ENCODE results near the gene SFR1.

SFR1 gene

GRCh38 chr10:104096692-104097091 lies 25.3 kb upstream of the SFR1 start:
- H3K27ac Mint-ChIP-seq: no peak overlapping the region
- ATAC-seq (replicated peaks): no peak
- no peak overlapping the region for H3K4me3 Mint-ChIP-seq
- no peak for DNase-seq
- H3K9me3 Mint-ChIP-seq: peaks cover 3 to 4% of the 10 kb centered on the region in 2 donors
- no peaks in the 10 kb centered on the region for H3K4me1 Mint-ChIP-seq
- H3K36me3 Mint-ChIP-seq: peaks cover 0 to 3% of the 10 kb centered on the region in 2 donors
- peaks cover 6% of the 10 kb centered on the region in 2 donors for H3K27me3 Mint-ChIP-seq

GRCh38 chr10:104098358-104098925 lies 23.5 kb upstream of the SFR1 start:
- DNase-seq: no peak
- no peak for ATAC-seq (replicated peaks)
- peaks cover 0 to 3% of the 10 kb centered on the region in 2 donors for H3K36me3 Mint-ChIP-seq
- H3K4me1 Mint-ChIP-seq: no peaks in the 10 kb centered on the region
- peaks cover 3 to 4% of the 10 kb centered on the region in 2 donors for H3K9me3 Mint-ChIP-seq
- H3K27me3 Mint-ChIP-seq: peaks cover 6% of the 10 kb centered on the region in 2 donors
- no peak overlapping the region for H3K27ac Mint-ChIP-seq
- no peak overlapping the region for H3K4me3 Mint-ChIP-seq

- DNase-seq (no peak), ATAC-seq (replicated peaks) (no peak)
- H3K4me1 Mint-ChIP-seq: no peaks in the 10 kb centered on the region
- no peak overlapping the region for H3K4me3 Mint-ChIP-seq
- no peak overlapping the region for H3K27ac Mint-ChIP-seq
- peaks cover 6% of the 10 kb centered on the region in 2 donors for H3K27me3 Mint-ChIP-seq
- peaks cover 0 to 3% of the 10 kb centered on the region in 2 donors for H3K36me3 Mint-ChIP-seq
- H3K9me3 Mint-ChIP-seq: peaks cover 3 to 4% of the 10 kb centered on the region in 2 donors
Observed at GRCh38 chr10:104099269-104099668, 22.7 kb upstream of the SFR1 start.

GRCh38 chr10:104099941-104100340 lies 22.0 kb upstream of the SFR1 start:
- Mint-ChIP-seq H3K9me3 (peaks cover 3 to 4% of the 10 kb centered on the region in 2 donors), H3K27ac (no peak overlapping the region), H3K27me3 (peaks cover 6% of the 10 kb centered on the region in 2 donors), H3K36me3 (peaks cover 0 to 3% of the 10 kb centered on the region in 2 donors), H3K4me3 (no peak overlapping the region), H3K4me1 (no peaks in the 10 kb centered on the region)
- no peak for DNase-seq
- ATAC-seq (replicated peaks): no peak

GRCh38 chr10:104100795-104101194 lies 21.2 kb upstream of the SFR1 start:
- no peaks in the 10 kb centered on the region for H3K4me1 Mint-ChIP-seq
- no peak overlapping the region for H3K27ac Mint-ChIP-seq
- peaks cover 6% of the 10 kb centered on the region in 2 donors for H3K27me3 Mint-ChIP-seq
- ATAC-seq (replicated peaks) (no peak), DNase-seq (no peak)
- peaks cover 0 to 3% of the 10 kb centered on the region in 2 donors for H3K36me3 Mint-ChIP-seq
- no peak overlapping the region for H3K4me3 Mint-ChIP-seq
- peaks cover 3 to 4% of the 10 kb centered on the region in 2 donors for H3K9me3 Mint-ChIP-seq

- DNase-seq (no peak), ATAC-seq (replicated peaks) (no peak)
- no peak overlapping the region for H3K27ac Mint-ChIP-seq
- H3K4me3 Mint-ChIP-seq: no peak overlapping the region
- H3K27me3 Mint-ChIP-seq: no peaks in the 10 kb centered on the region
- H3K9me3 Mint-ChIP-seq: no peaks in the 10 kb centered on the region
- no peaks in the 10 kb centered on the region for H3K36me3 Mint-ChIP-seq
- H3K4me1 Mint-ChIP-seq: no peaks in the 10 kb centered on the region
Observed at GRCh38 chr10:104101902-104102301, 20.1 kb upstream of the SFR1 start.

- no peak overlapping the region for H3K4me3 Mint-ChIP-seq
- H3K27ac Mint-ChIP-seq: no peak overlapping the region
- H3K4me1 Mint-ChIP-seq: no peaks in the 10 kb centered on the region
- H3K9me3 Mint-ChIP-seq: no peaks in the 10 kb centered on the region
- no peaks in the 10 kb centered on the region for H3K27me3 Mint-ChIP-seq
- DNase-seq (no peak), ATAC-seq (replicated peaks) (no peak)
- no peaks in the 10 kb centered on the region for H3K36me3 Mint-ChIP-seq
Observed at GRCh38 chr10:104103956-104104355, 18.0 kb upstream of the SFR1 start.

GRCh38 chr10:104104418-104104817 lies 17.6 kb upstream of the SFR1 start:
- no peaks in the 10 kb centered on the region for H3K27me3 Mint-ChIP-seq
- H3K36me3 Mint-ChIP-seq: no peaks in the 10 kb centered on the region
- DNase-seq: no peak
- H3K27ac Mint-ChIP-seq: no peak overlapping the region
- H3K4me3 Mint-ChIP-seq: no peak overlapping the region
- no peak for ATAC-seq (replicated peaks)
- no peaks in the 10 kb centered on the region for H3K4me1 Mint-ChIP-seq
- no peaks in the 10 kb centered on the region for H3K9me3 Mint-ChIP-seq

- Mint-ChIP-seq H3K9me3 (no peaks in the 10 kb centered on the region), H3K27me3 (no peaks in the 10 kb centered on the region), H3K27ac (no peak overlapping the region), H3K36me3 (no peaks in the 10 kb centered on the region), H3K4me3 (no peak overlapping the region), H3K4me1 (peaks cover 4% of the 10 kb centered on the region in 2 donors)
- DNase-seq (no peak), ATAC-seq (replicated peaks) (no peak)
Observed at GRCh38 chr10:104104926-104105325, 17.0 kb upstream of the SFR1 start.

GRCh38 chr10:104109908-104110662 lies 11.9 kb upstream of the SFR1 start:
- H3K27me3 Mint-ChIP-seq: peaks cover 6 to 11% of the 10 kb centered on the region in 2 donors
- H3K9me3 Mint-ChIP-seq: no peaks in the 10 kb centered on the region
- no peaks in the 10 kb centered on the region for H3K36me3 Mint-ChIP-seq
- ATAC-seq (replicated peaks) (peak; percentile 59 to 77), DNase-seq (no peak)
- no peak overlapping the region for H3K4me3 Mint-ChIP-seq
- H3K27ac Mint-ChIP-seq: no peak overlapping the region
- peaks cover 16 to 27% of the 10 kb centered on the region in 2 donors for H3K4me1 Mint-ChIP-seq

GRCh38 chr10:104113376-104113956 lies 8.5 kb upstream of the SFR1 start:
- no peak overlapping the region for H3K27ac Mint-ChIP-seq
- peaks cover 16 to 27% of the 10 kb centered on the region in 2 donors for H3K4me1 Mint-ChIP-seq
- H3K4me3 Mint-ChIP-seq: no peak overlapping the region
- ATAC-seq (replicated peaks) (peak; percentile 42 to 68), DNase-seq (no peak)
- peaks cover 6 to 11% of the 10 kb centered on the region in 2 donors for H3K27me3 Mint-ChIP-seq
- H3K36me3 Mint-ChIP-seq: no peaks in the 10 kb centered on the region
- H3K9me3 Mint-ChIP-seq: no peaks in the 10 kb centered on the region

GRCh38 chr10:104117839-104118323 lies 4.1 kb upstream of the SFR1 start:
- no peak for ATAC-seq (replicated peaks)
- no peak for DNase-seq
- no peak overlapping the region for H3K27ac Mint-ChIP-seq

GRCh38 chr10:104119996-104120395 lies 2.0 kb upstream of the SFR1 start:
- Mint-ChIP-seq H3K4me3 (no peak overlapping the region), H3K27ac (no peak overlapping the region), H3K9me3 (no peaks in the 10 kb centered on the region), H3K4me1 (peaks cover 8 to 13% of the 10 kb centered on the region in 2 donors), H3K36me3 (peaks cover 0 to 2% of the 10 kb centered on the region in 2 donors), H3K27me3 (no peaks in the 10 kb centered on the region)
- DNase-seq (no peak), ATAC-seq (replicated peaks) (no peak)

More at GRCh38 chr10:104117839-104118323, 4.1 kb upstream of the SFR1 start:
- Mint-ChIP-seq H3K4me3 (no peak overlapping the region), H3K36me3 (no peaks in the 10 kb centered on the region), H3K27me3 (no peaks in the 10 kb centered on the region), H3K9me3 (no peaks in the 10 kb centered on the region), H3K4me1 (peaks cover 13 to 24% of the 10 kb centered on the region in 2 donors)

GRCh38 chr10:104120512-104120902 lies 1.5 kb upstream of the SFR1 start:
- H3K27me3 Mint-ChIP-seq: no peaks in the 10 kb centered on the region
- peak overlapping the region; percentile 97 for H3K27ac Mint-ChIP-seq
- peak overlapping the region; percentile 92 to 94 for H3K4me3 Mint-ChIP-seq
- peaks cover 3 to 5% of the 10 kb centered on the region in 2 donors for H3K36me3 Mint-ChIP-seq
- H3K4me1 Mint-ChIP-seq: peaks cover 8 to 13% of the 10 kb centered on the region in 2 donors
- DNase-seq (no peak), ATAC-seq (replicated peaks) (no peak)
- no peaks in the 10 kb centered on the region for H3K9me3 Mint-ChIP-seq
